Tibial artery (tissue), 4 donors: Measurements from ENCODE around the gene ATF7.

ENCODE experiments used
- DNase-seq, 2 donors: peaks; one replicate each; pipeline ENCODE4 v3.0.0-alpha.2; 2019
- H3K27ac ChIP-seq, 2 donors: fragments of 200-600 bp; sonication (generic) in 1 of 2; 1 replicate in 1 of 2; 2 replicates in 1 of 2; pipeline ENCODE4 v1.5.1; 2018 to 2019; ENCODE audit warnings: mild to moderate bottlenecking in 1 of 2
- H3K27me3 ChIP-seq, 2 donors: fragments of 200-600 bp; sonication (generic) in 1 of 2; one replicate each; pipeline versions ENCODE4 v1.5.1 to v1.6.0; 2016 to 2019
- H3K36me3 ChIP-seq, 3 donors: fragments of 200-600 bp; sonication (generic) in 2 of 3; one replicate each; pipeline ENCODE4 v1.5.1; 2016 to 2019; ENCODE audit warnings: mild to moderate bottlenecking in 2 of 3
- H3K4me1 ChIP-seq, 4 donors: fragments of 200-600 bp; sonication (generic) in 2 of 4; 1 replicate in 3 of 4; 2 replicates in 1 of 4; pipeline ENCODE4 v1.5.1; 2016 to 2019
- H3K4me3 ChIP-seq, 2 donors: fragments of 200-600 bp; sonication (generic) in 1 of 2; 1 replicate in 1 of 2; 2 replicates in 1 of 2; pipeline ENCODE4 v1.5.1; 2018 to 2019; ENCODE audit warnings: mild to moderate bottlenecking in 2 of 2
- H3K9me3 ChIP-seq, 3 donors: fragments of 200-600 bp; sonication (generic) in 1 of 3; one replicate each; pipeline ENCODE4 v1.5.1; 2016 to 2019
- CTCF ChIP-seq, 2 experiments: fragments of 200-600 bp in 1 of 2; fragments of 450-650 bp in 1 of 2; IDR thresholded peaks; one replicate each; pipeline ENCODE4 v1.5.1; 2017 to 2019; ENCODE audit warnings: antibody characterized with exemption in 2 of 2, mild to moderate bottlenecking in 1 of 2, moderate library complexity in 1 of 2
- intact Hi-C: fragments of 100-400 bp; cut with DNase I; formaldehyde crosslinking; loops from one replicate; pipeline ENCODE4 v1.15.0; 2023; ENCODE audit warnings: low total_unique reads

ATF7 gene

GRCh38 chr12:53560912-53561589 is 65.1 kb downstream of the ATF7 start:
- H3K4me3 ChIP-seq = no peak overlapping the region
- H3K4me1 ChIP-seq = peaks cover 0 to 83% (median 65%) of the 10 kb centered on the region in 4 donors
- no peaks in the 10 kb centered on the region for H3K27me3 ChIP-seq
- TF ChIP-seq CTCF (IDR thresholded peaks at IDR 0.05) = no peak
- no peaks in the 10 kb centered on the region for H3K36me3 ChIP-seq
- intact Hi-C loops = no loop called here
- H3K27ac ChIP-seq = peak overlapping the region; percentile 62 to 72
- H3K9me3 ChIP-seq = no peaks in the 10 kb centered on the region
- DNase-seq = no peak

GRCh38 chr12:53560351-53560750 is 65.8 kb downstream of the ATF7 start:
- DNase-seq = no peak
- no peak for TF ChIP-seq CTCF (IDR thresholded peaks at IDR 0.05)
- H3K9me3 ChIP-seq = no peaks in the 10 kb centered on the region
- peaks cover 0 to 77% (median 61%) of the 10 kb centered on the region in 4 donors for H3K4me1 ChIP-seq
- H3K27me3 ChIP-seq = no peaks in the 10 kb centered on the region
- H3K4me3 ChIP-seq = peak overlapping the region in 1 of 2 donors; percentile 21
- peak overlapping the region; percentile 62 to 72 for H3K27ac ChIP-seq
- intact Hi-C loops = no loop called here
- H3K36me3 ChIP-seq = no peaks in the 10 kb centered on the region

GRCh38 chr12:53558631-53559030 is 67.6 kb downstream of the ATF7 start:
- H3K27me3 ChIP-seq = no peaks in the 10 kb centered on the region
- no peak for DNase-seq
- no peak overlapping the region for H3K4me3 ChIP-seq
- H3K27ac ChIP-seq = peak overlapping the region in 1 of 2 donors; percentile 72
- no peaks in the 10 kb centered on the region for H3K9me3 ChIP-seq
- no peak for TF ChIP-seq CTCF (IDR thresholded peaks at IDR 0.05)
- H3K4me1 ChIP-seq = peaks cover 0 to 60% (median 45%) of the 10 kb centered on the region in 4 donors
- no peaks in the 10 kb centered on the region for H3K36me3 ChIP-seq
- intact Hi-C loops = no loop called here

GRCh38 chr12:53552361-53553327 is 73.5 kb downstream of the ATF7 start:
- H3K36me3 ChIP-seq = peaks cover 16 to 41% (median 31%) of the 10 kb centered on the region in 3 donors

GRCh38 chr12:53551889-53552291 is 74.3 kb downstream of the ATF7 start:
- Histone ChIP-seq H3K27me3 (no peaks in the 10 kb centered on the region), H3K27ac (no peak overlapping the region), H3K9me3 (no peaks in the 10 kb centered on the region), H3K4me3 (no peak overlapping the region), H3K4me1 (no peaks in the 10 kb centered on the region), H3K36me3 (peaks cover 16 to 45% (median 34%) of the 10 kb centered on the region in 3 donors)
- intact Hi-C loops = no loop called here
- DNase-seq = no peak
- no peak for TF ChIP-seq CTCF (IDR thresholded peaks at IDR 0.05)

More at GRCh38 chr12:53552361-53553327, 73.5 kb downstream of the ATF7 start:
- Histone ChIP-seq H3K9me3 (no peaks in the 10 kb centered on the region), H3K4me3 (no peak overlapping the region), H3K27me3 (no peaks in the 10 kb centered on the region), H3K27ac (no peak overlapping the region), H3K4me1 (peaks cover 0 to 5% (median 1%) of the 10 kb centered on the region in 4 donors)
- intact Hi-C loops = no loop called here
- DNase-seq = no peak
- no peak for TF ChIP-seq CTCF (IDR thresholded peaks at IDR 0.05)
